CD14-positive monocyte (primary cell): ENCODE results near the gene WDR45B. TPM values are rescaled to one million over a fixed set of nuclear protein-coding genes. Genes with fewer than 3 reads are reported as not detected.
A peak's percentile ranks its signal among the peaks of the same experiment; 100 is the strongest.

ENCODE experiments used
- DNase-seq, 3 donors: peaks; one replicate each; pipeline ENCODE4 v3.0.0-alpha.2; 2011 to 2022
- H2AFZ ChIP-seq: 2 replicates; pipeline ENCODE4 v1.6.0; 2012; ENCODE audit warnings: mild to moderate bottlenecking, low read depth, low read length, inconsistent platforms; ENCODE audit not compliant: insufficient read depth, poor library complexity, severe bottlenecking
- H3K27ac ChIP-seq, 2 donors: 1 replicate in 1 of 2; 2 replicates in 1 of 2; pipeline ENCODE4 v1.5.1; 2012 to 2013; ENCODE audit warnings: low read length in 2 of 2, control low read depth in 1 of 2, inconsistent platforms in 1 of 2, low read depth in 1 of 2, mild to moderate bottlenecking in 1 of 2
- H3K27me3 ChIP-seq, 2 donors: one replicate each; pipeline versions ENCODE4 v1.6.0 to v1.6.1; 2011 to 2013; ENCODE audit warnings: low read length in 2 of 2; ENCODE audit not compliant: control insufficient read depth in 2 of 2, insufficient read depth in 2 of 2
- H3K36me3 ChIP-seq, 2 donors: replicated peaks in 1 of 2; 1 replicate in 1 of 2; 2 replicates in 1 of 2; pipeline versions ENCODE4 v1.5.1 to v1.6.1; 2012 to 2013; ENCODE audit warnings: low read length in 2 of 2, control low read depth in 1 of 2, inconsistent platforms in 1 of 2, mild to moderate bottlenecking in 1 of 2; ENCODE audit not compliant: insufficient read depth in 2 of 2, control insufficient read depth in 1 of 2
- H3K4me1 ChIP-seq, 2 donors: 1 replicate in 1 of 2; 2 replicates in 1 of 2; pipeline versions ENCODE4 v1.5.1 to v1.6.1; 2012 to 2013; ENCODE audit warnings: low read length in 2 of 2, control low read depth in 1 of 2, inconsistent platforms in 1 of 2, mild to moderate bottlenecking in 1 of 2, moderate library complexity in 1 of 2; ENCODE audit not compliant: insufficient read depth in 2 of 2, control insufficient read depth in 1 of 2
- H3K4me2 ChIP-seq: replicated peaks from 2 replicates; pipeline ENCODE3; 2012; ENCODE audit warnings: low read length, moderate library complexity, mild to moderate bottlenecking; ENCODE audit not compliant: poor library complexity, severe bottlenecking; ENCODE audit errors: extremely low read depth
- H3K4me3 ChIP-seq, 3 experiments: fragments of 200-600 bp in 1 of 3; sonication (generic) in 1 of 3; replicated peaks in 1 of 3; 1 replicate in 2 of 3; 2 replicates in 1 of 3; pipeline ENCODE4 v1.5.1; 2011 to 2013; ENCODE audit warnings: low read length in 3 of 3, mild to moderate bottlenecking in 3 of 3, control low read depth in 2 of 3, low read depth in 2 of 3, inconsistent platforms in 1 of 3, moderate library complexity in 1 of 3
- H3K79me2 ChIP-seq: 2 replicates; pipeline ENCODE4 v1.6.0; 2012; ENCODE audit warnings: mild to moderate bottlenecking, control low read depth, inconsistent platforms, low read length, moderate library complexity; ENCODE audit not compliant: insufficient read depth
- H3K9ac ChIP-seq: 2 replicates; pipeline ENCODE4 v1.6.0; 2017; ENCODE audit warnings: low read length, mild to moderate bottlenecking; ENCODE audit not compliant: insufficient read depth, poor library complexity, severe bottlenecking
- H3K9me3 ChIP-seq, 2 donors: replicated peaks in 1 of 2; 1 replicate in 1 of 2; 2 replicates in 1 of 2; pipeline versions ENCODE4 v1.5.1 to v1.6.1; 2012 to 2013; ENCODE audit warnings: low read length in 2 of 2, control low read depth in 1 of 2; ENCODE audit not compliant: control insufficient read depth in 1 of 2, insufficient read depth in 1 of 2
- H4K20me1 ChIP-seq: 2 replicates; pipeline ENCODE4 v1.6.0; 2012; ENCODE audit warnings: mild to moderate bottlenecking, low read length, control low read depth, moderate library complexity; ENCODE audit not compliant: insufficient read depth
- H3K27ac Mint-ChIP-seq, 7 donors: one replicate each; pipeline ENCODE4 v1.8.0; 2020; ENCODE audit warnings: mild to moderate bottlenecking in 7 of 7, mixed read lengths in 7 of 7, moderate library complexity in 6 of 7, inconsistent platforms in 2 of 7
- H3K27me3 Mint-ChIP-seq, 3 donors: one replicate each; pipeline ENCODE4 v1.8.0; 2021 to 2022; ENCODE audit warnings: low read depth in 3 of 3, mild to moderate bottlenecking in 3 of 3, mixed read lengths in 3 of 3, moderate library complexity in 3 of 3, inconsistent platforms in 1 of 3
- H3K36me3 Mint-ChIP-seq, 2 donors: one replicate each; pipeline ENCODE4 v1.8.0; 2020; ENCODE audit warnings: mixed read lengths in 2 of 2, inconsistent platforms in 1 of 2, mild to moderate bottlenecking in 1 of 2
- H3K4me1 Mint-ChIP-seq: one replicate; pipeline ENCODE4 v1.8.0; 2020; ENCODE audit warnings: mild to moderate bottlenecking, mixed read lengths
- H3K4me3 Mint-ChIP-seq, 2 donors: one replicate each; pipeline ENCODE4 v1.8.0; 2020; ENCODE audit warnings: mild to moderate bottlenecking in 2 of 2, mixed read lengths in 2 of 2, moderate library complexity in 1 of 2
- H3K9me3 Mint-ChIP-seq, 7 donors: one replicate each; pipeline ENCODE4 v1.8.0; 2020 to 2022; ENCODE audit warnings: mixed read lengths in 7 of 7, mild to moderate bottlenecking in 6 of 7, moderate library complexity in 6 of 7, inconsistent platforms in 2 of 7
- WGBS: methylation state at CpG from one replicate; pipeline ENCODE4 v1.1.5; 2013; ENCODE audit warnings: missing lambda C conversion rate; ENCODE audit not compliant: insufficient coverage; 5-methylcytosine and 5-hydroxymethylcytosine counted together
- intact Hi-C, 2 donors: fragments of 100-400 bp; cut with micrococcal nuclease; formaldehyde crosslinking; loops; one replicate each; pipeline versions ENCODE4 v1.15.0 to v1.15.1; 2023
- polyA plus RNA-seq, 3 donors: library from polyadenylated mRNA; depleted of rRNA in 1 of 3; unstranded in 2 of 3; stranded (reverse) in 1 of 3; fragments of 300-500 nt in 2 of 3; fragments of >200 nt in 1 of 3; fragmentation: Illumina TruSeq in 2 of 3; gene quantifications; 1 replicate in 2 of 3; 2 replicates in 1 of 3; pipeline ENCODE4 v1.2.3, GENCODE V29; 2012 to 2021
- TF ChIP-seq, protein P1 (sequence below): fragments of 200-600 bp; IDR thresholded peaks from one replicate; pipeline ENCODE4 v1.8.0; 2022; ENCODE audit warnings: antibody characterized with exemption, mild to moderate bottlenecking

Gene WDR45B
- polyA plus RNA-seq, 3 donors: 42.6 to 82.6 (median 60.3) TPM

DNA sequence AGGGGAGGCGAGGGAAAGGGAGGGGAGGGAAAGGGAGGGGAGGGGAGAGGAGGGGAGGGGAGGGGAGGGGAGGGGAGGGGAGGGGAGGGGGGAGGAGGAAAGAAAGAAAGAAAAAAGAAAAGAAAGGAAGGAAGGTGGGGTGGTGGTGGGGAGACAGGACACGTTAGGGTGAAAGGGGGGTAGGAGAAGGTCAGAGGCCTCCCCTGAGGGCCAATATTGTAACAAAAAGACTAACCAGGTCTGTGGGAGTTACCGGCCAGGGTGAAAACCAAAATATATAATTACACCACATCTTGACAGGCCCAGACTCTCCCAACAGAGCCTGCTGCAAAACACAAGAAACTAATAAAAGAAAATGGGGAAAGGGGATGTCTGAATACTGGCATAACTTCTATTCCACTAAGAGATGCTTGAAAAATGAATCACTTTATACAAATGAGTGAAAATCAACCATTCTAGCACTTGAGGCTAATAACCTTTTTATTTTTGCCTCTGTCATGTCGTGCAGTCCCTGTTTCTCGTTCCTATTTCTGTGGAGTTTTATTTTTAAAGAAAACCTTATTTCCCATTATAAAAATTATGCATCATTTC, 10.0 kb downstream of the WDR45B start:
- H3K4me3 Mint-ChIP-seq: no peak overlapping the region
- Histone ChIP-seq H3K9ac (no peak overlapping the region), H3K27ac (no peak overlapping the region), H2AFZ (no peak overlapping the region), H3K79me2 (peaks cover 96% of the 10 kb centered on the region), H4K20me1 (peaks cover 99% of the 10 kb centered on the region), H3K4me1 (no peaks in the 10 kb centered on the region), H3K9me3 (peaks cover 0 to 7% of the 10 kb centered on the region in 2 donors), H3K27me3 (no peaks in the 10 kb centered on the region), H3K4me3 (no peak overlapping the region), H3K36me3 (peaks cover 46 to 94% of the 10 kb centered on the region in 2 donors), H3K4me2 (no peak overlapping the region)
- H3K4me1 Mint-ChIP-seq: peaks cover 3% of the 10 kb centered on the region
- peaks cover 0 to 6% (median 5%) of the 10 kb centered on the region in 7 donors for H3K9me3 Mint-ChIP-seq
- intact Hi-C loops: no loop called here
- H3K36me3 Mint-ChIP-seq: peaks cover 60 to 89% of the 10 kb centered on the region in 2 donors
- TF ChIP-seq, protein P1, sequence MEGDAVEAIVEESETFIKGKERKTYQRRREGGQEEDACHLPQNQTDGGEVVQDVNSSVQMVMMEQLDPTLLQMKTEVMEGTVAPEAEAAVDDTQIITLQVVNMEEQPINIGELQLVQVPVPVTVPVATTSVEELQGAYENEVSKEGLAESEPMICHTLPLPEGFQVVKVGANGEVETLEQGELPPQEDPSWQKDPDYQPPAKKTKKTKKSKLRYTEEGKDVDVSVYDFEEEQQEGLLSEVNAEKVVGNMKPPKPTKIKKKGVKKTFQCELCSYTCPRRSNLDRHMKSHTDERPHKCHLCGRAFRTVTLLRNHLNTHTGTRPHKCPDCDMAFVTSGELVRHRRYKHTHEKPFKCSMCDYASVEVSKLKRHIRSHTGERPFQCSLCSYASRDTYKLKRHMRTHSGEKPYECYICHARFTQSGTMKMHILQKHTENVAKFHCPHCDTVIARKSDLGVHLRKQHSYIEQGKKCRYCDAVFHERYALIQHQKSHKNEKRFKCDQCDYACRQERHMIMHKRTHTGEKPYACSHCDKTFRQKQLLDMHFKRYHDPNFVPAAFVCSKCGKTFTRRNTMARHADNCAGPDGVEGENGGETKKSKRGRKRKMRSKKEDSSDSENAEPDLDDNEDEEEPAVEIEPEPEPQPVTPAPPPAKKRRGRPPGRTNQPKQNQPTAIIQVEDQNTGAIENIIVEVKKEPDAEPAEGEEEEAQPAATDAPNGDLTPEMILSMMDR: no peak
- no peaks in the 10 kb centered on the region for H3K27me3 Mint-ChIP-seq
- WGBS: no CpG with 5 or more reads among the region's 5 CpGs
- H3K27ac Mint-ChIP-seq: no peak overlapping the region
- DNase-seq: no peak

DNA sequence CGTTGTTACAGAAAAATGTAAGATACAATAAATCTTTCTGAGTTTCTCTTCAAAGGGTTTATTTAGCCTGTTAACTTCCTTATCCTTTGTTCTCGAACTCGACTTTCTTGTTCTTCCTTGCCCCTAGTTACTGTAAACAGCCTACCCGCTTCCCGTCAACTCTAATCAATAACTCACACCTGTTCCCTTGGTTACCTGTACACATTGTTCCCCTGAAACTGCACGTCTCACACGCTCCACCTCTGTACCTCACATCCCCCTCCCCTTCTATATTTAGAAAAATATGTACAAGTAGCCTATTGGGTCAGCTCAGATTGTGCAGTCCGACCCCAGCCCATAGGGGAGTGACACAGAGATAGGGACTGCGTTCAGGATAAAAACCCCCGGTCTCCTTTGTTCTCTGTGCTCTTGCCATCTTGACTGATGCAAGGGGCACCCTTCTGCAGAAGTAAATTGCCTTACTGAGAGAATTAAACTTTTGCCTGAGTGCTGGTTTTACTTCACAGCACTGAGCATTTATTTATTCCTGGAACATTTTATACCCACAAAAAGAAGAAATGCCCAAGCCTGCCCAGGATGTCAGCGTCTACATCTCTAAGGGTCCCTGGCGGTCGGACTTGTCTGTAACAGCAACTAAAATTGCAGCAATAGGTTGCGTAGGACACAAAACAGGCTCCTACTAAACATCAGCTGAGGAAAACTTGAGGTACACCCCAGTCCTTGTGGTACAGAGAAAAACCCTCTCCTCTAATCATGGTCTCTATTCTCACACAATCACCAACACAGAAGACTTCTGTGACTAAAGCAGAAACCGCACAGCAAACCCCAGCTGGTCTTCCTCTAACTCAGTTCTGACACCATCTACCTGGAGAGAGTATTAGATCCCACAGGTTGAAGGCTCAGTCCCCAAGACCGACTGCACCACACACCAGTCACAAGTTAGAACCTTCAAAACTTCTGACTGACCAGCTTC, 11.3 kb downstream of the WDR45B start:
- intact Hi-C loops: no loop called here
- peak overlapping the region in 1 of 2 donors; percentile 3 for H3K27ac ChIP-seq
- no peak for DNase-seq
- peaks cover 98% of the 10 kb centered on the region for H3K79me2 ChIP-seq
- peaks cover 39 to 93% of the 10 kb centered on the region in 2 donors for H3K36me3 ChIP-seq
- H3K36me3 Mint-ChIP-seq: peaks cover 55 to 89% of the 10 kb centered on the region in 2 donors
- TF ChIP-seq, protein P1: no peak
- no peaks in the 10 kb centered on the region for H3K27me3 ChIP-seq
- H3K9me3 Mint-ChIP-seq: peaks cover 0 to 6% (median 5%) of the 10 kb centered on the region in 7 donors
- H3K27me3 Mint-ChIP-seq: no peaks in the 10 kb centered on the region
- H3K27ac Mint-ChIP-seq: peak overlapping the region in 3 of 7 donors; percentile 40 to 54 (median 48)
- H3K4me3 Mint-ChIP-seq: no peak overlapping the region
- H3K4me3 ChIP-seq: no peak overlapping the region
- H2AFZ ChIP-seq: no peak overlapping the region
- no peak overlapping the region for H3K4me2 ChIP-seq
- peaks cover 3% of the 10 kb centered on the region for H3K4me1 Mint-ChIP-seq
- H4K20me1 ChIP-seq: peaks cover 99% of the 10 kb centered on the region
- peaks cover 0 to 7% of the 10 kb centered on the region in 2 donors for H3K9me3 ChIP-seq
- 96% methylated on average over 8 of the region's 16 CpGs for WGBS
- H3K9ac ChIP-seq: no peak overlapping the region
- H3K4me1 ChIP-seq: no peaks in the 10 kb centered on the region
